GM12873 (cell line): ENCODE results near the gene AHNAK.

Experiments used
- TF ChIP-seq, protein P1 (sequence below): IDR thresholded peaks from 2 replicates; pipeline ENCODE4 v1.5.1; 2012; ENCODE audit warnings: low read depth, mild to moderate bottlenecking, moderate library complexity, low read length, control low read depth; ENCODE audit not compliant: insufficient read depth; ENCODE audit errors: missing control alignments

Gene AHNAK

DNA sequence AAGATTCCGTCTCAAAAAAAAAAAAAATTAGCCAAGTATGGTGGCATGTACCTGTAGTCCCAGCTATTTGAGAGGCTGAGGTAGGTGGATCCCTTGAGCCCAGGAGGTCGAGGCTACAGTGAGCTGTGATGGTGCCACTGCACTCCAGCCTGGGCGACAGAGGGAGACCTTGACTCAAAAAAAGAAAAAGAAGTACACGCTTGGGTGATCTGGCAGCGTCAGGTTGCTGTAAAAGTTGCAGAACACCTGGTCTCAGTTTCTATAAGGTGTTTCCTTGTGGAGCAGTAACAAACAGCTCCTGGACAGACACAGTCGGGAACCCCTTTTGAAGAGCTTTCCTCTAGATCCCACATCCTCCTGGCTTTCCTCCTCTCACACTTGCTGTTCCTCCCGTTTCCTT, 82.0 kb downstream of the AHNAK start:
- TF ChIP-seq, protein P1, sequence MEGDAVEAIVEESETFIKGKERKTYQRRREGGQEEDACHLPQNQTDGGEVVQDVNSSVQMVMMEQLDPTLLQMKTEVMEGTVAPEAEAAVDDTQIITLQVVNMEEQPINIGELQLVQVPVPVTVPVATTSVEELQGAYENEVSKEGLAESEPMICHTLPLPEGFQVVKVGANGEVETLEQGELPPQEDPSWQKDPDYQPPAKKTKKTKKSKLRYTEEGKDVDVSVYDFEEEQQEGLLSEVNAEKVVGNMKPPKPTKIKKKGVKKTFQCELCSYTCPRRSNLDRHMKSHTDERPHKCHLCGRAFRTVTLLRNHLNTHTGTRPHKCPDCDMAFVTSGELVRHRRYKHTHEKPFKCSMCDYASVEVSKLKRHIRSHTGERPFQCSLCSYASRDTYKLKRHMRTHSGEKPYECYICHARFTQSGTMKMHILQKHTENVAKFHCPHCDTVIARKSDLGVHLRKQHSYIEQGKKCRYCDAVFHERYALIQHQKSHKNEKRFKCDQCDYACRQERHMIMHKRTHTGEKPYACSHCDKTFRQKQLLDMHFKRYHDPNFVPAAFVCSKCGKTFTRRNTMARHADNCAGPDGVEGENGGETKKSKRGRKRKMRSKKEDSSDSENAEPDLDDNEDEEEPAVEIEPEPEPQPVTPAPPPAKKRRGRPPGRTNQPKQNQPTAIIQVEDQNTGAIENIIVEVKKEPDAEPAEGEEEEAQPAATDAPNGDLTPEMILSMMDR, result peak; percentile 42

DNA sequence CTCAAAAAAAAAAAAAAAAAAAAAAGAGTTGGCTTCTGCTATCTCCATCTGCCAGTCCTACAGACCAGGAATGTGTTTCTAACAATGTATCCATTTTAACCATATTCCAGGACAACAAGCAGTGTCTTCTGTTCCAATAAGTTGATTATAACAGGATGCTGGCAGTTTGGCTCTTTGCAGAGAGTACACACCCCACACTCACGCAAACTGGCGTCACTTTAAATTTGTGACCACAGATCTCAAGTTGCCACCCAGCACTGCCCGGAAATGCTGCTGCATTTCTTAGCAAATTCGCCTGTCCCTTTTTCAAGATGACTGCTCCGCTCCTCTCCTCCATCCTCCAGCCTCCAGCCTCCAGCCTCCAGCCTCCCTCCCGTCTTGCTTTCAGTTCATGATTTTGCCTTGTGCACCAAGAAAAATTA, 83.5 kb downstream of the AHNAK start:
- TF ChIP-seq, protein P1, result no peak

DNA sequence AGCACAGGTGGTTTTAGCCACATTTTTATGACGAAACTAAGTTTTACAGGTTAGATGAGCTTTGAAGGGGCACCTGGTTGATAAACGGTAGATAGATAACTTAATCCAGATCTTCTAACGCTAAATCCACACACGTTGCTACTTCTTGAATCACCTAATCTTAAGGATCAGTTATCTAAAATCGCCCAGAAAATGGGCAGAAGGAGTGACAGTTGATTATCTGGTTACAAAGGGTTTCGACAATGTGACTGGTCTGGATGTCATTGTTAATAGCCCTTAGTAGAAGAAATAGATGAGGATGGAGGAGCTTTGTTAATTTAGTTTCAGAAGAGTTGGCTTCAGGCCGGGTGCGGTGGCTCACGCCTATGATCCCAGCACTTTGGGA, 84.1 kb downstream of the AHNAK start:
- TF ChIP-seq, protein P1, result no peak

DNA sequence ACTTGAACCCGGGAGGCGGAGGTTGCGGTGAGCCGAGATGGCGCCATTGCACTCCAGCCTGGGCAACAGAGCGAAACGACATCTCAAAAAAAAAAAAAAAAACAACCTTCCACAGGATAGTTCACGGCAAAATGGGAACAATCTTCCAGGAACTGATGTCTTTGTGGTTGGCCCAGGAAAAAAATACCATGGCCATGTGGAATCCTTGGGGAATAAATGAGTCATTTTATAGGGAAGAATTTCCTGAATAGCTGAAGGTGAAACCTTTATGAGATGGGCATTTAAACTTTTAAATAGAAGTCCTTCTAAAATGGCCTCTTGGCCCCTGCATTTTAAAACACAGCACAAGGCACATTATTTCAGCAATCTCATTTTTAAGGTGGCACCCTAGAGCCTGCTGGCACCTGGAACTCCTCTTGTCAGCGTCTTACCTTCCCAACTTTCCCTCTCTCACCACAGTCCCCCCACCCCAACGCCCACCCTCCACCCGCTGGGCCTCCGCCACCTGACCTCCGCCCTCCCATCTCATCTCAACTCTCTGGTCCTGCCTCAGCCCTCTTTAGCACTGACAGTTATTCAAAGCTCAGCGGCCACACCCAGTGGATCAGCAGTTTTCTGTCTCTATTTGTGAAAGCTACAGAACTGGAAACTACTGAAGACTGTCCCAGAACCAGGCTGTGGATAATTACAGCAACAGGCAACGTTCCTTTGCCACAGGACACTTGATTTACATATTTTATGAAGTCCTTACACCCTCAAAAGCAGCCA, 84.7 kb downstream of the AHNAK start:
- TF ChIP-seq, protein P1, result no peak

DNA sequence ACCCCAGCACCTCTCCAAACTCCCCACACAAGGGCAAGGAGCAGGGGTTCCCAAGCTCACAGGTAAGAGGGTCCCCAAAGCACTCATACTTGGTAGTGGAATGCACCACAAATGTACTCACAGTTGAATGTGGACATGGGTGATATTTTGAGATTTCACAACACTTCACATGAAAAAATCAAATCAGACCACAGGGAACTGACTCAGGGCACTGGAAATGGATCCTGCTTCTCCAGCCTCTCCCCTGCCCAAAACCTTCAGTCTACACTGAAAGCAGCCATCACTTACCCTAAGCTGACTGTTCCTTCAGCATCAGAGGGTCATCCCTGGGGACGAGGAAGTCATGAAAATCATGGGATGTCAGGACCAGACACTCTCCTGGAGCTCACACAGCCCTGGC, 87.5 kb downstream of the AHNAK start:
- TF ChIP-seq, protein P1, result no peak

DNA sequence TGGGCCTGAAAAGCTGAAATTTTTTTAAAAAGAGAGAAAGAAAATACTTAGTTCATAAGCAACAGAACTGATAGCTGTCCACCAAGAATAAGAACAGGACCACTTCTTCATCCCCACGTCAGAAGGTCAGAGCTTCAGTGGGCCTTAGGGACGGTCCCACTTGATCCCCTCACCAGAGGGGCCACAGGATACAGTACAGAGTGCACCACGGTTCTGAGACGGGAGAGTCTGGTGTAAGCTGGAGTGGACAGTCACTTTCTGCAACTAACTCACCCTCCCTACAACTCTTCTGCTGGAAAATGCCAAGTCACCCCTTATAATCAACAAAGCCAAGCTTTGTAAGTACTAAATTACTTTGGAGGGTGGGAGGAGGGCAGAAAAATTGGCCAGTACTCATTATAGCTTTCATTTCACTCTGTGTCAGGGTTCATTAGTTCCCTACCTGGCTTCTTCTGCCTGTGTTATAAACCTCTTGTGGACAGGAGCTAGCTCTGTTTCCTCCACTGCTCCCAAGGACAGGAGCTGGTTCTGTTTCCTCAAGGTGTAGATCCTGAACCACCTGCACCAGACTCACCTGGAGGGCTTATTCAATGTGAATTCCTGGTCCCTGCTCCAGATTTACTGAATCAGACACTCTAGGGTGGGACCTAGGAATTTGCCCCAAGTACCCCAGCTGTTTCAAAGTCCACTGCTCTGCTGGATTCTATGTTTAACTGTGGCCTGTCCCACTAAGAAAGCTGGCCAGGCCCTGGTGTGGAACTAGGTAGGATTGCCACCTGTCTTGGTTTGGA, 88.2 kb downstream of the AHNAK start:
- TF ChIP-seq, protein P1, result no peak

DNA sequence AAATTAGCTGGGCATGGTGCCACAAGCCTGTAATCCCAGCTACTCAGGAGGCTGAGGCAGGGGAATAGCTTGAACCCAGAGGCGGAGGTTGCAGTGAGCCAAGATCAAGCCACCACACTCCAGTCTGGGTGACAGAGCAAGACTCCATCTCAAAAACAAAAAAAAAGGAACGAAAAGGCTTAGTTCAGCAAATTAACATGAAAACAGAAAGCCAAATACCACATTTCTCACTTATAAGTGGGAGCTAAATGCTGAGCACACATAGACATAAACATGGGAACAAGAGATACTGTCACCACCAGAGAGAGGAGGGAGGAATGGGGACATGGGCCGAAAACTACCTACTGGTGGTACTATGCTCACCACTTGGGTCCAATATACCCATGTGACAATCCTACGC, 89.1 kb downstream of the AHNAK start:
- TF ChIP-seq, protein P1, result no peak
